Naive B cell (primary cell): ENCODE results near the gene ZIC4. TPM values are rescaled to one million over a fixed set of nuclear protein-coding genes. Genes with fewer than 3 reads are reported as not detected.

Source experiments
- ATAC-seq, 2 donors: fragments of 150-1000 bp; cut with Tn5 transposase; 2 replicates each; pipeline ENCODE4 v1.10.0; 2021; ENCODE audit warnings: low read depth in 2 of 2, mild to moderate bottlenecking in 2 of 2, moderate library complexity in 2 of 2
- DNase-seq: peaks from one replicate; pipeline ENCODE4 v3.0.0; 2022
- H3K27ac Mint-ChIP-seq, 6 donors: one replicate each; pipeline ENCODE4 v1.8.0; 2020 to 2022; ENCODE audit warnings: mild to moderate bottlenecking in 6 of 6, mixed read lengths in 6 of 6, moderate library complexity in 5 of 6, inconsistent platforms in 2 of 6
- H3K27me3 Mint-ChIP-seq, 3 donors: one replicate each; pipeline ENCODE4 v1.8.0; 2021 to 2022; ENCODE audit warnings: mixed read lengths in 3 of 3, mild to moderate bottlenecking in 1 of 3
- H3K36me3 Mint-ChIP-seq, 2 donors: one replicate each; pipeline ENCODE4 v1.8.0; 2020 to 2022; ENCODE audit warnings: mixed read lengths in 2 of 2, inconsistent platforms in 1 of 2, mild to moderate bottlenecking in 1 of 2
- H3K4me1 Mint-ChIP-seq, 3 donors: one replicate each; pipeline ENCODE4 v1.8.0; 2020 to 2022; ENCODE audit warnings: mixed read lengths in 3 of 3, inconsistent platforms in 1 of 3, mild to moderate bottlenecking in 1 of 3, moderate library complexity in 1 of 3
- H3K4me3 Mint-ChIP-seq, 8 donors: one replicate each; pipeline ENCODE4 v1.8.0; 2020 to 2022; ENCODE audit warnings: mild to moderate bottlenecking in 8 of 8, mixed read lengths in 8 of 8, moderate library complexity in 8 of 8, inconsistent platforms in 2 of 8
- H3K9me3 Mint-ChIP-seq, 7 donors: one replicate each; pipeline ENCODE4 v1.8.0; 2020 to 2022; ENCODE audit warnings: mixed read lengths in 7 of 7, mild to moderate bottlenecking in 5 of 7, inconsistent platforms in 2 of 7, moderate library complexity in 1 of 7
- polyA plus RNA-seq, 6 donors: library from polyadenylated mRNA; unstranded; fragments of 300-500 nt; fragmentation: Illumina TruSeq; gene quantifications; one replicate each; pipeline ENCODE4 v1.2.3, GENCODE V29; 2021; ENCODE audit warnings: low read depth in 6 of 6

The ZIC4 gene
- polyA plus RNA-seq, 6 donors from 2014 or later = not detected

DNA sequence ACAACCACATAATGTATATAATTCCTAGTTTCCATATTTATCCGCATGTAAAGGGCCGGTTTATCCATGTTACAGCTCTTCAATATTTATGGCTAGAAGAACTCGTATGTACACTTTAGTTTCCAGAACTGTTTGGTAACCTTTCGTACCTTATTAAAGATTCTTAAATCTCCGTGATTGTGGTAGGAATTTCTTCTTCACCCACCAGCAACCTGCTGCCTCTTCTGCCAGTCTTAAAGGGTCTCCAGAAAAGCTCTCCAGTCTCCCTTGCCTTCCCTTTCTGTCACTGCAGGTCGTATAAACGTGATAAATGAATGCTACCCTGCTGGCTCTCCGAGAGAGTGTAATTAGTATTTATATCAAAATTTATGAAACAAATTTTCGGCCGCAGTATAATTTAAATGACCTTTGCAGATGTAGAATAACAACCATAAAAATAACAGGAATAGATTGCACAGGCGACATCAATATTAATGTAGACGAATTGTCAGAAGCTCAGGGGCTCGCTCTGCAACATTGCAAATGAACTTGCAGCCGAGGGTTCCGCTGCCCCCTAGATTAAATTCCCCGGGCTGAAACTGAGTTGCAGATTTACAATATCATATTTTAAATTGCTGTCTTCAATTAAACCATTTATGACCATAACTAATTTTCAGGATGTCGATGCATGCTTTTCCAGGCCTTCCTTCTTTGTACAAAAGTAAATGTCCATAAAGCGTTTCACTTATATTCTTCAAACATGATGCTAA lies 8.2 kb upstream of the ZIC4 start:
- Mint-ChIP-seq H3K27me3 (peaks cover 59 to 77% (median 72%) of the 10 kb centered on the region in 3 donors), H3K27ac (peak overlapping the region in 1 of 6 donors; percentile 28), H3K9me3 (peaks cover 3 to 40% (median 13%) of the 10 kb centered on the region in 7 donors), H3K36me3 (peaks cover 0 to 23% of the 10 kb centered on the region in 2 donors), H3K4me1 (peaks cover 10 to 27% (median 26%) of the 10 kb centered on the region in 3 donors), H3K4me3 (peak overlapping the region in 2 of 8 donors; percentile 12 to 44)
- DNase-seq (no peak), ATAC-seq (no peak)

DNA sequence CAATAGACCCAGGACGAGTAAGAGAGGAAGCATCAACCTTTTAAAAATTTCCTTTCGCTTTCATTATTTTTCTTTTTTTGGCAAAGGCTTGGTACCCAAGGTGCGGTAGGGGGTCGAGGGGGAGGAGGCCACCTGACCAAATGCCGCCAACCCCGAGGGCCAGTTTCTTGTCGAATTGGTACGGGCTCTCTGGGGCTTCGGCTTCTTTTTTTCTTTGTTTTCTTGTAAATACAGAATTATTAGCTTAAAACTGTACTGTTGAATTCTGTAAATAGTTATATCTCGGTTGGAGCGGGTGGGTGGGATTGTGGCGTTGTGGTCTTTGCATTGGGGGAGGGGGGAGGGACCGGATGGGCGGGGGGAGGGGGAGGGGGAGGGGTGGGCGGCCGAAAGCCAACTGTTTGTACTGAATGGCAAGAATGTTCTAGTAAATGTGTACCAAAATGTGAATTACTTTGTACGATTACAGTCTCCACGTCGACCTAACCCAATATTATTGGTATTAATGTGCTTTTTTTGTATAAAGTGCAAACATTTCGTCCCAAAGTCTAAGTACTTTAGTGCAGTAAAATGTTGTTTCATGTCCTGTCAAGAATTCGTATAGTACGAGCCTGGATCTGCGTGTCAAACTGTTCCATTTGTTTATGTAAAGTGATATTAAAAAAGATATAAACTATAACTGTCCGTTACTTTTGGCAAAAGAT lies 7.5 kb upstream of the ZIC4 start:
- ATAC-seq (no peak), DNase-seq (no peak)
- peaks cover 56 to 77% (median 72%) of the 10 kb centered on the region in 3 donors for H3K27me3 Mint-ChIP-seq
- H3K4me3 Mint-ChIP-seq = peak overlapping the region; percentile 66 to 87 (median 82)
- H3K9me3 Mint-ChIP-seq = peaks cover 3 to 47% (median 19%) of the 10 kb centered on the region in 7 donors
- peaks cover 9 to 31% (median 24%) of the 10 kb centered on the region in 3 donors for H3K4me1 Mint-ChIP-seq
- peaks cover 0 to 24% of the 10 kb centered on the region in 2 donors for H3K36me3 Mint-ChIP-seq
- H3K27ac Mint-ChIP-seq = peak overlapping the region in 5 of 6 donors; percentile 36 to 96 (median 73)

DNA sequence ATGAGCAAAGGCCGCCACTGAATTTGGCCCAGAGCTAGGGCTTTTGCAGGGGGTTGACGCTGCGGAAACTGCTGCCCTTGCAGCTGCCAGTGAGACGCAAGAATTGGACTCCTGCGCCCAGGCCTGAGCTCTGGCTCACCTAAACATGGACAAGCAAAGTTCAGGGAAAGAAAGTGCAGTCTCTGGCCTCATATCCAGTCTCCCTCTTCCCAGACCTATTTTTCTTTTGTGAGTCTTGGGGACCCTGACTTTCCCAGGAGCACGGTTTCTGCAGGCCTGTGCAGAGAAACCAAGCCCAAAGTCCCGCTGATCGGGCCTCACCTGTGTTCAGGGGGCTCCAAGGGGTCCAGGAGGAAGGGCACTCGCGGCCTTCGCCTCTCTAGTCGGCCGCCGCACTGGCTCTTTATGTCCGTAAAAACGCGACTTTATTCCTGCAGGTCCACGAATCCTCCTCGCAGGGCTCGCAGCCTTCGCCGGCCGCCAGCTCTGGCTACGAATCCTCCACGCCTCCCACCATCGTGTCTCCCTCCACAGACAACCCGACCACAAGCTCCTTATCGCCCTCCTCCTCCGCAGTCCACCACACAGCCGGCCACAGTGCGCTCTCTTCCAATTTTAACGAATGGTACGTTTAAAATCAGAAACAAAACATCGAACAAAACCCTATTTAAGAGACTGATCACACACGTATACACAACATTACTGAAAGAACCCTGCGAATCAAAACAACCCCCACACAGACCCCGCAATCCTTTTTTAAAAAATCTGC lies 6.8 kb upstream of the ZIC4 start:
- peaks cover 54 to 77% (median 72%) of the 10 kb centered on the region in 3 donors for H3K27me3 Mint-ChIP-seq
- H3K36me3 Mint-ChIP-seq = peaks cover 0 to 31% of the 10 kb centered on the region in 2 donors
- DNase-seq = no peak
- H3K27ac Mint-ChIP-seq = peak overlapping the region in 5 of 6 donors; percentile 36 to 96 (median 72)
- H3K4me1 Mint-ChIP-seq = peaks cover 9 to 37% (median 27%) of the 10 kb centered on the region in 3 donors
- peaks cover 3 to 48% (median 19%) of the 10 kb centered on the region in 7 donors for H3K9me3 Mint-ChIP-seq
- ATAC-seq = no peak
- peak overlapping the region; percentile 66 to 87 (median 82) for H3K4me3 Mint-ChIP-seq

DNA sequence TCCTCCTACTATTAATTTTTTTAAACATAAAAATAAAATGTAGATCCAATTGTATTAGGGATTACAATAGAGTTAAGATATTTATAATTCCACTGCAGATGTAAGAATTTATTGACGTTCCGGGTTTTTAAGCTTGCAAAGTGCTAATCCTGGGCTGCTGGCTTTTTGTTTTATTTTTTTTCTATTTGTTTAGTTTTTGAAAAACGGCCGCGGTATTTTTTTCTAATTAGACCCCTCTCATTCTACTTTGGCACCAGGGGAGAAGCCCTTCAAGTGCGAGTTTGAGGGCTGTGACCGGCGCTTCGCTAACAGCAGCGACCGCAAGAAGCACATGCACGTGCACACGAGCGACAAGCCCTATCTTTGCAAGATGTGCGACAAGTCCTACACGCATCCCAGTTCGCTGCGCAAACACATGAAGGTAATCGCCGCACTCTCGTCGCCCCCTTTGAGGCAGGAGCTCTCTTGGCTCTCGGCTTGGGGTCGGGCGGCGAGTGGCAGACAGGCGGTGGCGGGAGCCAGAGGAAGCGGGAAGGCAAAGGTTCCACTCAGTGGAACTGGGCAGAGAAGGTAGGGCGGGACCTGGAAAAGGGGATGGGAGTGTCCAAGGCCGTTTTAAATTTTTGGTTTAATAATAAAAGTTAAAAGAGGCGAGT lies 6.0 kb upstream of the ZIC4 start:
- Mint-ChIP-seq H3K27me3 (peaks cover 53 to 77% (median 72%) of the 10 kb centered on the region in 3 donors), H3K27ac (peak overlapping the region in 2 of 6 donors; percentile 23 to 74), H3K9me3 (peaks cover 3 to 48% (median 26%) of the 10 kb centered on the region in 7 donors), H3K36me3 (peaks cover 4 to 35% of the 10 kb centered on the region in 2 donors), H3K4me3 (peak overlapping the region in 6 of 8 donors; percentile 60 to 88 (median 72)), H3K4me1 (peaks cover 9 to 37% (median 29%) of the 10 kb centered on the region in 3 donors)
- DNase-seq (no peak), ATAC-seq (no peak)

DNA sequence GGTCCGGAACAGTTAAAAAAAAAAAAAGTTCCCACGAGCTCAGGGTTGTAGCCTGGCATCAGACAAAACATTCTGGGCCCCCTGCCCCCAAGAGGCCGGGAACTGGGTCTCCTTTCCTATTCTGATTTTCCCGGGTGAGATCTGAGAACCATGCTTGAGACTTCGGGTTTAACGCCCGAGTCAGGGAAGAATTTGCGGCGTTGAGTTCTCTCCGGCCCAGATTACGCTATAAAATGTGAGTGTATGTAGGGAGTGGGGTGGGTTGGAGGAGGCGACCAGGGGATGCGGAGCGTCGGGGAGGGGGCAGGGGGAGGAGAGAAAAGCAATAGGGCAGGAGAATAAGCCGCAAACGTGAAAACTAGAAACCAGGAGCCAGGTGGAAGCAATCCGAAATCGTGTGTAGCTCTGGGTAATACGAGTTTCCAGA lies 5.5 kb upstream of the ZIC4 start:
- peak overlapping the region in 2 of 6 donors; percentile 64 to 81 for H3K27ac Mint-ChIP-seq

DNA sequence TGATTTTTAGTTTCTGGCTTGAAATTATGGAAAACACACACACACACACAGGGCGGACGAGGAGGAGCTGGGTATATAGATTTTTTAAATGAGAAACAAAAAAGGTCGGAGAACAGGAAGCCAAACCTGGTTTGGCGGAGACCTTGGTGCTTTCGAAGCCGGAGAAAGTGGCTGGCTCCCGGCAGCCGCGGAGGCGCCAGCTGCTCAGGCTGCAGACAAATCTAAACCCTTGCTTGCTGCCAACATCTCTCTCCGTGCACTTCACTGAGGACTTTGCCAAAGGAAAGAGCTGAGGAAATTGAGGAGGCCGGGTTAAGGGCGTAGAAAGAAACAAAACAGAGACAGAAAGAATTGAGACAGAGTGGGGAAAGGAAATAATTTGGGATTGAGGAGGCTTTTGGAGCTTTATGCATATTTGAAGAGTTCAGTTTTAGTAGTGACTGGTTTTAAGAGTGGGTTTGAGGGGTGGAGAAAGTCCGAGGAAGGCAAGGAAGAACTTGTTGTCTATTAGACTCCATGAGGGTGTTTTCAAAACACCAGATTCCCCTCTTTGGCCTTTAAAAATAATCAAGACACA lies 5.0 kb upstream of the ZIC4 start:
- H3K36me3 Mint-ChIP-seq = peaks cover 4 to 35% of the 10 kb centered on the region in 2 donors
- H3K4me3 Mint-ChIP-seq = peak overlapping the region; percentile 32 to 88 (median 72)
- H3K27me3 Mint-ChIP-seq = peaks cover 54 to 78% (median 76%) of the 10 kb centered on the region in 3 donors
- peaks cover 3 to 48% (median 26%) of the 10 kb centered on the region in 7 donors for H3K9me3 Mint-ChIP-seq
- ATAC-seq (no peak), DNase-seq (no peak)
- H3K4me1 Mint-ChIP-seq = peaks cover 9 to 37% (median 29%) of the 10 kb centered on the region in 3 donors
- peak overlapping the region in 3 of 6 donors; percentile 78 to 83 (median 81) for H3K27ac Mint-ChIP-seq

More for the DNA sequence above, 5.5 kb upstream of the ZIC4 start:
- Mint-ChIP-seq H3K36me3 (peaks cover 4 to 35% of the 10 kb centered on the region in 2 donors), H3K4me1 (peaks cover 9 to 37% (median 29%) of the 10 kb centered on the region in 3 donors), H3K9me3 (peaks cover 3 to 48% (median 26%) of the 10 kb centered on the region in 7 donors), H3K27me3 (peaks cover 52 to 76% (median 72%) of the 10 kb centered on the region in 3 donors), H3K4me3 (peak overlapping the region in 4 of 8 donors; percentile 32 to 88 (median 76))
- DNase-seq = no peak
- no peak for ATAC-seq

DNA sequence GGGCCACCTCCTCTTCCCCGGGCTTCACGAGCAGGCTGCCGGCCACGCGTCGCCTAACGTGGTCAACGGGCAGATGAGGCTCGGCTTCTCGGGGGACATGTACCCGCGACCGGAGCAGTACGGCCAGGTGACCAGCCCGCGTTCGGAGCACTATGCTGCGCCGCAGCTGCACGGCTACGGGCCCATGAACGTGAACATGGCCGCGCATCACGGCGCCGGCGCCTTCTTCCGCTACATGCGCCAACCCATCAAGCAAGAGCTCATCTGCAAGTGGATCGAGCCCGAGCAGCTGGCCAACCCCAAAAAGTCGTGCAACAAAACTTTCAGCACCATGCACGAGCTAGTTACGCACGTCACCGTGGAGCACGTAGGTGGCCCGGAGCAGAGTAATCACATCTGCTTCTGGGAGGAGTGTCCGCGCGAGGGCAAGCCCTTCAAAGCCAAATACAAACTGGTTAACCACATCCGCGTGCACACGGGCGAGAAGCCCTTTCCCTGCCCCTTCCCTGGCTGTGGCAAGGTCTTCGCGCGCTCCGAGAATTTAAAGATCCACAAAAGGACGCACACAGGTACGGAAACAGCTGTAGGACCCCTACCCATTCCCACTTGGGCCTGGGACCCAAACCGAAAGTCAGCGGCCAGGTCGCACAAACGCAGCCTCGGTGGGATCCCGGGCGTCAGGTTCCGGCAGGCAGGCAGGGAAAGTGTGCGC lies 4.3 kb upstream of the ZIC4 start:
- peaks cover 4 to 35% of the 10 kb centered on the region in 2 donors for H3K36me3 Mint-ChIP-seq
- H3K4me1 Mint-ChIP-seq = peaks cover 9 to 37% (median 29%) of the 10 kb centered on the region in 3 donors
- peaks cover 51 to 79% (median 79%) of the 10 kb centered on the region in 3 donors for H3K27me3 Mint-ChIP-seq
- peak overlapping the region; percentile 32 to 88 (median 72) for H3K4me3 Mint-ChIP-seq
- DNase-seq = no peak
- H3K9me3 Mint-ChIP-seq = peaks cover 3 to 48% (median 26%) of the 10 kb centered on the region in 7 donors
- ATAC-seq = no peak
- peak overlapping the region in 3 of 6 donors; percentile 49 to 83 (median 81) for H3K27ac Mint-ChIP-seq

DNA sequence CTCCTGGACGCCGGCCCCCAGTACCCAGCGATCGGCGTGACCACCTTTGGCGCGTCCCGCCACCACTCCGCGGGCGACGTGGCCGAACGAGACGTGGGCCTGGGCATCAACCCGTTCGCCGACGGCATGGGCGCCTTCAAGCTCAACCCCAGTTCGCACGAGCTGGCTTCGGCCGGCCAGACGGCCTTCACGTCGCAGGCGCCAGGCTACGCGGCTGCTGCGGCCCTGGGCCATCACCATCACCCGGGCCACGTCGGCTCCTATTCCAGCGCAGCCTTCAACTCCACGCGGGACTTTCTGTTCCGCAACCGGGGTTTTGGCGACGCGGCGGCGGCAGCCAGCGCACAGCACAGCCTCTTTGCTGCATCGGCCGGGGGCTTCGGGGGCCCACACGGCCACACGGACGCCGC lies 3.8 kb upstream of the ZIC4 start:
- DNase-seq = no peak
- Mint-ChIP-seq H3K9me3 (peaks cover 3 to 43% (median 27%) of the 10 kb centered on the region in 7 donors), H3K4me3 (peak overlapping the region in 1 of 8 donors; percentile 32), H3K36me3 (peaks cover 4 to 35% of the 10 kb centered on the region in 2 donors), H3K27ac (no peak overlapping the region), H3K4me1 (peaks cover 10 to 37% (median 29%) of the 10 kb centered on the region in 3 donors), H3K27me3 (peaks cover 47 to 79% (median 79%) of the 10 kb centered on the region in 3 donors)
- no peak for ATAC-seq

DNA sequence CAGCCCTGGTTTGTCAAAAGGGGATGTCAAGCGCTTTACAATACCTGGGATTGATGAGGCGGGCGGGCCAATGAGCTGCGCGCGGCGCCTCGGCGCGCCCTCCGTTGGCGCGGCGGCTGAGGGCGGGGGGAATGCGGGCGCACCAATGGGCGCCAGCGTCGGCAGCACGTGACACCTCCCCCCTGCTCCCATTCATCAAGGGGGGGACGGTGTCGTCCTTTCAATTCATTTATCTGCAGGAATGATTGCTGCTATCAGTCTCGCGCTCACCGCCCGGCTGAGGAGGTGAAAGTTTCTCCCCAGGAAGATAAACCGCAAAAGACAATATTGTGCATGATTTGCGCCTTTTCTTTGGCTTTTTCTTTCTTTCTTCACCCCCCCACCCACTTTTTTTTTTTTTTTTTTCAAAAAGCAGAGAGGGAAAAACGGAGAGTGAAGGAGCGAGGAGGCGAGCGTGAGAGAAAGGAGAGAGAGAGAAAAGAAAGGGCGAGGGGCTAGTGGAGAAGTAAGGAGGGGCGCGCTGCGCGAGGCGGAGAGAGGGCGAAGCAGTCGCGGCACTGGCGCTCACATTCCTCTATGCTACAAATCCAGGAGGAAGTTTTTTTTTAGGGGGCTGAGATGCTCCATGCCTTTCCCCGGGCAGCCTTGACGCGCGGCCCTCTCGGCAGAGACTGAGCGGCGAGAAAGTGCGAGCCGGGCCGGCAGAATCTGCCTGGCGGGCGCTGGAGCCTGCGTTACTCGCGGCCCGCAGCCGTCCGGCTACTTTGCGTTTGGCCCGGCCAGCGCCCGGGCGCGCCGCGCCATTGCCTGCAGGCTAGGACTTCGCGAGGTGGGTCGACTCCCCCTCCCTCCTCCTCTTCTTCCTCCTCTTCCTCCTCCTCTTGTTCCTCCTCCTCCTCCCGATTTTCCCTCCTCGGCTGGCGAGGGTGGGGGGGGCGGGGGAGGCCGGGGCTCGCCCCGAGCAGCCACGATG lies 3.1 kb upstream of the ZIC4 start, which contains the start of gene ZIC1:
TSS of gene ZIC1 (plus strand) at position 223 of the 973 bp plus-strand sequence. CDS start at position 971, 748 bp downstream.
- Mint-ChIP-seq H3K4me1 (peaks cover 12 to 37% (median 29%) of the 10 kb centered on the region in 3 donors), H3K27me3 (peaks cover 45 to 84% (median 83%) of the 10 kb centered on the region in 3 donors), H3K4me3 (peak within 1 kb of the TSS; percentile 48 to 80 (median 65)), H3K36me3 (peaks cover 4 to 35% of the 10 kb centered on the region in 2 donors), H3K27ac (peak within 1 kb of the TSS in 4 of 6 donors; percentile 34 to 90 (median 64)), H3K9me3 (peaks cover 3 to 39% (median 27%) of the 10 kb centered on the region in 7 donors)
- DNase-seq (no peak), ATAC-seq (no peak)
